ENCODE data around the gene SAMHD1. TPM values are rescaled to one million over a fixed set of nuclear protein-coding genes. Genes with fewer than 3 reads are reported as not detected.
A peak's percentile ranks its signal among the peaks of the same experiment; 100 is the strongest.

The SAMHD1 gene
- total and polyA plus RNA-seq, 2 of the 13 experiments (the other 11 are each of a cell fraction or from before 2014, with no cell fraction given) = 16.9 to 43.5 TPM

DNA sequence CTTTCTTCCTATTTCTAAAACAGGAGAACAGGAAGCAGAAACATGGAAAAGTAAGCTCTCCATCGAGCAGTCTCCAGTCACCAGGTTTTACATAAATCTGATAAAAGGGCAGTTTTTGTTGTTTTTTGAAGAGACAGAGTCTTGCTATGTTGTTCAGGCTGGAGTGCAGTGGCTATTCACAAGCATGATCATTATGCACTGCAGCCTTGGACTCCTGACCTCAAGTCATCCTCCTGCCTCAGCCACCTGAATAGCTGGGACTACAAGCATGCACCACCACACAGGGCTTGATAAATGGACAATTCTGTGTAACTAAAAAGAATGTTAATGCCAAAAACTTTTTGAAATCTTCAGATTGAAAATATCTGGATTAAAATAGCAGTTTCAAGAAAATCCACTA, 23.8 kb downstream of the SAMHD1 start (continued):
- no peak for TF ChIP-seq MBD4 (IDR thresholded peaks at IDR 0.05; ENCODE audit: borderline replicate concordance, low read length)
- no peak for TF ChIP-seq ETV6 (CRISPR knock-in tag; conservative IDR thresholded peaks at IDR 0.05)
- TF ChIP-seq HNRNPH1 (optimal IDR thresholded peaks at IDR 0.05; ENCODE audit: low read depth, low read length) = no peak
- peak; percentile 99 for TF ChIP-seq ZNF121 (CRISPR knock-in tag; IDR thresholded peaks at IDR 0.05)
- peak; percentile 53; the same call in 1 of the 2 replicates for TF ChIP-seq FOXK1 (CRISPR knock-in tag; IDR thresholded peaks at IDR 0.05; ENCODE audit: borderline replicate concordance, low read depth)
- TF ChIP-seq ZNF605 (CRISPR knock-in tag; IDR thresholded peaks at IDR 0.05) = no peak
- no peak for TF ChIP-seq ZNF468 (CRISPR knock-in tag; IDR thresholded peaks at IDR 0.05)
- TF ChIP-seq, protein P1, sequence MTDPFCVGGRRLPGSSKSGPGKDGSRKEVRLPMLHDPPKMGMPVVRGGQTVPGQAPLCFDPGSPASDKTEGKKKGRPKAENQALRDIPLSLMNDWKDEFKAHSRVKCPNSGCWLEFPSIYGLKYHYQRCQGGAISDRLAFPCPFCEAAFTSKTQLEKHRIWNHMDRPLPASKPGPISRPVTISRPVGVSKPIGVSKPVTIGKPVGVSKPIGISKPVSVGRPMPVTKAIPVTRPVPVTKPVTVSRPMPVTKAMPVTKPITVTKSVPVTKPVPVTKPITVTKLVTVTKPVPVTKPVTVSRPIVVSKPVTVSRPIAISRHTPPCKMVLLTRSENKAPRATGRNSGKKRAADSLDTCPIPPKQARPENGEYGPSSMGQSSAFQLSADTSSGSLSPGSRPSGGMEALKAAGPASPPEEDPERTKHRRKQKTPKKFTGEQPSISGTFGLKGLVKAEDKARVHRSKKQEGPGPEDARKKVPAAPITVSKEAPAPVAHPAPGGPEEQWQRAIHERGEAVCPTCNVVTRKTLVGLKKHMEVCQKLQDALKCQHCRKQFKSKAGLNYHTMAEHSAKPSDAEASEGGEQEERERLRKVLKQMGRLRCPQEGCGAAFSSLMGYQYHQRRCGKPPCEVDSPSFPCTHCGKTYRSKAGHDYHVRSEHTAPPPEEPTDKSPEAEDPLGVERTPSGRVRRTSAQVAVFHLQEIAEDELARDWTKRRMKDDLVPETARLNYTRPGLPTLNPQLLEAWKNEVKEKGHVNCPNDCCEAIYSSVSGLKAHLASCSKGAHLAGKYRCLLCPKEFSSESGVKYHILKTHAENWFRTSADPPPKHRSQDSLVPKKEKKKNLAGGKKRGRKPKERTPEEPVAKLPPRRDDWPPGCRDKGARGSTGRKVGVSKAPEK (CRISPR knock-in tag; IDR thresholded peaks at IDR 0.05; ENCODE audit: borderline replicate concordance) = no peak
- no peak for TF ChIP-seq ZNF253 (CRISPR knock-in tag; IDR thresholded peaks at IDR 0.05; ENCODE audit: borderline replicate concordance)
- no peak for TF ChIP-seq ZNF572 (CRISPR knock-in tag; IDR thresholded peaks at IDR 0.05)
- no peak for TF ChIP-seq TCF7 (IDR thresholded peaks at IDR 0.05; ENCODE audit: low read depth)
- no peak for TF ChIP-seq GZF1 (CRISPR knock-in tag; IDR thresholded peaks at IDR 0.05)
- no peak for TF ChIP-seq BORCS8-MEF2B (CRISPR knock-in tag; IDR thresholded peaks at IDR 0.05)
- TF ChIP-seq, protein P2, sequence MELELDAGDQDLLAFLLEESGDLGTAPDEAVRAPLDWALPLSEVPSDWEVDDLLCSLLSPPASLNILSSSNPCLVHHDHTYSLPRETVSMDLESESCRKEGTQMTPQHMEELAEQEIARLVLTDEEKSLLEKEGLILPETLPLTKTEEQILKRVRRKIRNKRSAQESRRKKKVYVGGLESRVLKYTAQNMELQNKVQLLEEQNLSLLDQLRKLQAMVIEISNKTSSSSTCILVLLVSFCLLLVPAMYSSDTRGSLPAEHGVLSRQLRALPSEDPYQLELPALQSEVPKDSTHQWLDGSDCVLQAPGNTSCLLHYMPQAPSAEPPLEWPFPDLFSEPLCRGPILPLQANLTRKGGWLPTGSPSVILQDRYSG (CRISPR knock-in tag; IDR thresholded peaks at IDR 0.05) = no peak
- TF ChIP-seq ZNF12 (CRISPR knock-in tag; IDR thresholded peaks at IDR 0.05) = no peak
- TF ChIP-seq ZNF782 (CRISPR knock-in tag; IDR thresholded peaks at IDR 0.05; ENCODE audit: borderline replicate concordance) = no peak
- TF ChIP-seq JDP2 (CRISPR knock-in tag; IDR thresholded peaks at IDR 0.05; ENCODE audit: borderline replicate concordance) = no peak
- TF ChIP-seq ZNF251 (CRISPR knock-in tag; IDR thresholded peaks at IDR 0.05) = no peak
- no peak for TF ChIP-seq ZSCAN25 (CRISPR knock-in tag; IDR thresholded peaks at IDR 0.05)
- TF ChIP-seq ZNF282 (IDR thresholded peaks at IDR 0.05; ENCODE audit: partially characterized antibody) = no peak
- TF ChIP-seq ZFP36L1 (CRISPR knock-in tag; IDR thresholded peaks at IDR 0.05) = no peak
- TF ChIP-seq, protein P3, sequence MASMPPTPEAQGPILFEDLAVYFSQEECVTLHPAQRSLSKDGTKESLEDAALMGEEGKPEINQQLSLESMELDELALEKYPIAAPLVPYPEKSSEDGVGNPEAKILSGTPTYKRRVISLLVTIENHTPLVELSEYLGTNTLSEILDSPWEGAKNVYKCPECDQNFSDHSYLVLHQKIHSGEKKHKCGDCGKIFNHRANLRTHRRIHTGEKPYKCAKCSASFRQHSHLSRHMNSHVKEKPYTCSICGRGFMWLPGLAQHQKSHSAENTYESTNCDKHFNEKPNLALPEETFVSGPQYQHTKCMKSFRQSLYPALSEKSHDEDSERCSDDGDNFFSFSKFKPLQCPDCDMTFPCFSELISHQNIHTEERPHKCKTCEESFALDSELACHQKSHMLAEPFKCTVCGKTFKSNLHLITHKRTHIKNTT (CRISPR knock-in tag; IDR thresholded peaks at IDR 0.05) = no peak
- TF ChIP-seq, protein P4, sequence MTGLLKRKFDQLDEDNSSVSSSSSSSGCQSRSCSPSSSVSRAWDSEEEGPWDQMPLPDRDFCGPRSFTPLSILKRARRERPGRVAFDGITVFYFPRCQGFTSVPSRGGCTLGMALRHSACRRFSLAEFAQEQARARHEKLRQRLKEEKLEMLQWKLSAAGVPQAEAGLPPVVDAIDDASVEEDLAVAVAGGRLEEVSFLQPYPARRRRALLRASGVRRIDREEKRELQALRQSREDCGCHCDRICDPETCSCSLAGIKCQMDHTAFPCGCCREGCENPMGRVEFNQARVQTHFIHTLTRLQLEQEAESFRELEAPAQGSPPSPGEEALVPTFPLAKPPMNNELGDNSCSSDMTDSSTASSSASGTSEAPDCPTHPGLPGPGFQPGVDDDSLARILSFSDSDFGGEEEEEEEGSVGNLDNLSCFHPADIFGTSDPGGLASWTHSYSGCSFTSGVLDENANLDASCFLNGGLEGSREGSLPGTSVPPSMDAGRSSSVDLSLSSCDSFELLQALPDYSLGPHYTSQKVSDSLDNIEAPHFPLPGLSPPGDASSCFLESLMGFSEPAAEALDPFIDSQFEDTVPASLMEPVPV (CRISPR knock-in tag; IDR thresholded peaks at IDR 0.05) = no peak
- TF ChIP-seq ZNF354B (CRISPR knock-in tag; IDR thresholded peaks at IDR 0.05) = no peak
- no peak for TF ChIP-seq ZNF343 (CRISPR knock-in tag; IDR thresholded peaks at IDR 0.05)
- no peak for TF ChIP-seq ZKSCAN1 (IDR thresholded peaks at IDR 0.05; ENCODE audit: low read length)
- TF ChIP-seq ZNF878 (CRISPR knock-in tag; IDR thresholded peaks at IDR 0.05) = 0 out of 2 replicates have a peak, but pooled peaks have one; percentile 25
- TF ChIP-seq SAFB2 (CRISPR knock-in tag; IDR thresholded peaks at IDR 0.05; ENCODE audit: borderline replicate concordance, low read depth) = no peak
